C4-2B (cell line): ENCODE measurements around the gene MAP3K13.

Experiments
- ZFX ChIP-seq: fragments of 450-650 bp; IDR thresholded peaks from 2 replicates; pipeline ENCODE4 v1.6.1; 2017
- TF ChIP-seq, protein P1 (sequence below): fragments of 450-650 bp; conservative IDR thresholded peaks from 2 replicates; pipeline ENCODE4 v1.5.1; 2017; ENCODE audit warnings: mild to moderate bottlenecking

DNA sequence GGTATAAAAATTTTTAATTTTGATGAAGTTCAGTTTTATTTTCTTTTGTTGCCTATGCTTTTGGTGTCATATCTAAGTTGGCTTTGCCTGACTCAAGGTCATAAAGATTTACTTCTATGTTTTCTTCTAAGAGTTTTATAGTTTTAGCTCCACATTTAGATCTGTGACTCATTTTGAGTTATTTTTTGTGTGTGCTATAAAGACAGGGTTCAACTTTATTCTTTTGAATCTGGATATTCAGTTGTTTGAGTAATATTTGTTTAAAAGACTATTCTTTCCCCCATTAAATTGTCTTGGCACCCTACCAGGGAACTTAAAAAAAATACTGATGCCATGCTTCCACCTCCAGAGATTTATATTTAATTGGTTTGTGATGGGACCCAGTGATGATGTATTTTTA lies 4.0 kb downstream of the MAP3K13 start:
- TF ChIP-seq, protein P1, sequence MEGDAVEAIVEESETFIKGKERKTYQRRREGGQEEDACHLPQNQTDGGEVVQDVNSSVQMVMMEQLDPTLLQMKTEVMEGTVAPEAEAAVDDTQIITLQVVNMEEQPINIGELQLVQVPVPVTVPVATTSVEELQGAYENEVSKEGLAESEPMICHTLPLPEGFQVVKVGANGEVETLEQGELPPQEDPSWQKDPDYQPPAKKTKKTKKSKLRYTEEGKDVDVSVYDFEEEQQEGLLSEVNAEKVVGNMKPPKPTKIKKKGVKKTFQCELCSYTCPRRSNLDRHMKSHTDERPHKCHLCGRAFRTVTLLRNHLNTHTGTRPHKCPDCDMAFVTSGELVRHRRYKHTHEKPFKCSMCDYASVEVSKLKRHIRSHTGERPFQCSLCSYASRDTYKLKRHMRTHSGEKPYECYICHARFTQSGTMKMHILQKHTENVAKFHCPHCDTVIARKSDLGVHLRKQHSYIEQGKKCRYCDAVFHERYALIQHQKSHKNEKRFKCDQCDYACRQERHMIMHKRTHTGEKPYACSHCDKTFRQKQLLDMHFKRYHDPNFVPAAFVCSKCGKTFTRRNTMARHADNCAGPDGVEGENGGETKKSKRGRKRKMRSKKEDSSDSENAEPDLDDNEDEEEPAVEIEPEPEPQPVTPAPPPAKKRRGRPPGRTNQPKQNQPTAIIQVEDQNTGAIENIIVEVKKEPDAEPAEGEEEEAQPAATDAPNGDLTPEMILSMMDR, result no peak
- no peak for TF ChIP-seq ZFX
